SU-DHL-6 (cell line): ENCODE results near the gene FMN1.

ENCODE experiments used
- H2AFZ ChIP-seq: fragments of 200-600 bp; sonication (generic); 2 replicates; pipeline ENCODE4 v1.6.1; 2014; ENCODE audit warnings: low read depth, mild to moderate bottlenecking, moderate library complexity, mixed read lengths, antibody characterized with exemption, low read length; ENCODE audit not compliant: severe bottlenecking
- H3F3A ChIP-seq: fragments of 200-600 bp; shearing (Covaris generic); 2 replicates; pipeline ENCODE4 v1.6.0; 2016; ENCODE audit warnings: antibody characterized with exemption, mild to moderate bottlenecking; ENCODE audit not compliant: insufficient read depth
- H3K27ac ChIP-seq: fragments of 200-600 bp; sonication (generic); 2 replicates; pipeline ENCODE4 v1.5.1; 2016; ENCODE audit warnings: low read depth, mild to moderate bottlenecking, low read length, moderate library complexity, mixed read lengths
- H3K27me3 ChIP-seq: fragments of 200-600 bp; sonication (generic), shearing (Covaris generic); 2 replicates; pipeline ENCODE4 v1.6.0; 2014; ENCODE audit warnings: mild to moderate bottlenecking, low read length
- H3K36me3 ChIP-seq: fragments of 200-600 bp; sonication (generic); 2 replicates; pipeline ENCODE4 v1.6.1; 2014; ENCODE audit warnings: mild to moderate bottlenecking, low read length, mixed read lengths
- H3K4me2 ChIP-seq: fragments of 300-600, 200-600 bp; shearing (Covaris generic), sonication (generic); 2 replicates; pipeline ENCODE4 v1.6.0; 2014; ENCODE audit warnings: low read length, low read depth, mild to moderate bottlenecking; ENCODE audit not compliant: poor library complexity, severe bottlenecking
- H3K4me3 ChIP-seq: fragments of 200-600 bp; sonication (generic); 2 replicates; pipeline ENCODE4 v1.5.1; 2014; ENCODE audit warnings: antibody characterized with exemption, low read length, mild to moderate bottlenecking, mixed read lengths; ENCODE audit not compliant: insufficient read depth, poor library complexity, severe bottlenecking
- H3K79me2 ChIP-seq: fragments of 200-600 bp; sonication (generic); 2 replicates; pipeline ENCODE4 v1.6.1; 2014; ENCODE audit warnings: mild to moderate bottlenecking, low read length, moderate library complexity; ENCODE audit not compliant: insufficient read depth
- H3K9ac ChIP-seq: fragments of 200-600 bp; sonication (generic); 2 replicates; pipeline ENCODE4 v1.7.0; 2014; ENCODE audit warnings: mild to moderate bottlenecking, low read length
- H3K9me2 ChIP-seq: fragments of 200-600 bp; sonication (generic); replicated peaks from 2 replicates; pipeline ENCODE4 v1.6.1; 2014; ENCODE audit warnings: low read length; ENCODE audit not compliant: insufficient read depth
- H3K9me3 ChIP-seq: fragments of 200-600 bp; sonication (generic); 2 replicates; pipeline ENCODE4 v1.6.1; 2014; ENCODE audit warnings: low read length, mixed read lengths; ENCODE audit not compliant: insufficient read depth
- H4K20me1 ChIP-seq: fragments of 200-600 bp; sonication (generic); 2 replicates; pipeline ENCODE4 v1.6.1; 2014; ENCODE audit warnings: low read depth, mild to moderate bottlenecking, antibody characterized with exemption, low read length, moderate library complexity, mixed read lengths
- EZH2phosphoT487 ChIP-seq: fragments of 200-600 bp; sonication (generic), shearing (Covaris generic); conservative IDR thresholded peaks from 2 replicates; pipeline ENCODE4 v1.6.1; 2018; ENCODE audit warnings: mild to moderate bottlenecking, antibody characterized with exemption, low read length, moderate library complexity, mixed read lengths
- TF ChIP-seq, protein P1 (sequence below): fragments of 200-600 bp; sonication (generic); IDR thresholded peaks from one replicate; pipeline ENCODE4 v1.5.1; 2017; ENCODE audit warnings: antibody characterized with exemption, mild to moderate bottlenecking, low read length, moderate library complexity; ENCODE audit not compliant: insufficient read depth, poor library complexity, severe bottlenecking

FMN1 gene

DNA sequence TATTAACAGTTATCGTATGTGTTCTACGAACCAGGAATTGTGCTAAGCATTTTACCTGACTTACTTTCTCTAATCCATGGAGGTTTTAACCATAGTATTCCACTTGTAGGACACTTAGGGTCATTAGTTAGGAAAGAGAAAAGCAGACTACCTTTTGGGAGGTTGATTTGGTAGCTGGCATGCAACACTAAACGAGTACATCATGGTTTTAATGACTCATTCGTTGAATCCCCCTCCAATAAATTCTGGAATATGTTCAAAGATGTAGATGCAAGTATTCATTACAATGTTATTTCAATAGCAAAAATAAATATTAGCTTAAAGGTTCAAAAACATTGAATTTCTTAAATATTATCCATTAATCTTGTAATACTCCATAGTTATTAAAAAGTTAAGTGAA lies 162.5 kb downstream of the FMN1 start:
- no peaks in the 10 kb centered on the region for H3F3A ChIP-seq
- H2AFZ ChIP-seq, result no peak overlapping the region
- H3K36me3 ChIP-seq, result no peaks in the 10 kb centered on the region
- TF ChIP-seq EZH2phosphoT487, result no peak
- TF ChIP-seq, protein P1, sequence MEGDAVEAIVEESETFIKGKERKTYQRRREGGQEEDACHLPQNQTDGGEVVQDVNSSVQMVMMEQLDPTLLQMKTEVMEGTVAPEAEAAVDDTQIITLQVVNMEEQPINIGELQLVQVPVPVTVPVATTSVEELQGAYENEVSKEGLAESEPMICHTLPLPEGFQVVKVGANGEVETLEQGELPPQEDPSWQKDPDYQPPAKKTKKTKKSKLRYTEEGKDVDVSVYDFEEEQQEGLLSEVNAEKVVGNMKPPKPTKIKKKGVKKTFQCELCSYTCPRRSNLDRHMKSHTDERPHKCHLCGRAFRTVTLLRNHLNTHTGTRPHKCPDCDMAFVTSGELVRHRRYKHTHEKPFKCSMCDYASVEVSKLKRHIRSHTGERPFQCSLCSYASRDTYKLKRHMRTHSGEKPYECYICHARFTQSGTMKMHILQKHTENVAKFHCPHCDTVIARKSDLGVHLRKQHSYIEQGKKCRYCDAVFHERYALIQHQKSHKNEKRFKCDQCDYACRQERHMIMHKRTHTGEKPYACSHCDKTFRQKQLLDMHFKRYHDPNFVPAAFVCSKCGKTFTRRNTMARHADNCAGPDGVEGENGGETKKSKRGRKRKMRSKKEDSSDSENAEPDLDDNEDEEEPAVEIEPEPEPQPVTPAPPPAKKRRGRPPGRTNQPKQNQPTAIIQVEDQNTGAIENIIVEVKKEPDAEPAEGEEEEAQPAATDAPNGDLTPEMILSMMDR, result no peak
- no peak overlapping the region for H3K9ac ChIP-seq
- no peaks in the 10 kb centered on the region for H3K9me2 ChIP-seq
- H3K27me3 ChIP-seq, result no peaks in the 10 kb centered on the region
- no peak overlapping the region for H3K4me3 ChIP-seq
- no peaks in the 10 kb centered on the region for H3K79me2 ChIP-seq
- no peak overlapping the region for H3K27ac ChIP-seq
- no peak overlapping the region for H3K4me2 ChIP-seq
- H4K20me1 ChIP-seq, result no peaks in the 10 kb centered on the region
- H3K9me3 ChIP-seq, result no peaks in the 10 kb centered on the region

GRCh38 chr15:33031324-33031821 lies 163.1 kb downstream of the FMN1 start:
- H3K4me2 ChIP-seq, result no peak overlapping the region
- no peak overlapping the region for H3K4me3 ChIP-seq
- H3K9me3 ChIP-seq, result no peaks in the 10 kb centered on the region
- H3K79me2 ChIP-seq, result no peaks in the 10 kb centered on the region
- H3K9me2 ChIP-seq, result no peaks in the 10 kb centered on the region
- no peaks in the 10 kb centered on the region for H4K20me1 ChIP-seq
- H3K36me3 ChIP-seq, result no peaks in the 10 kb centered on the region
- TF ChIP-seq, protein P1, result no peak
- TF ChIP-seq EZH2phosphoT487, result no peak
- no peak overlapping the region for H3K27ac ChIP-seq
- H3K27me3 ChIP-seq, result no peaks in the 10 kb centered on the region
- H3K9ac ChIP-seq, result no peak overlapping the region
- H2AFZ ChIP-seq, result no peak overlapping the region
- H3F3A ChIP-seq, result no peaks in the 10 kb centered on the region

DNA sequence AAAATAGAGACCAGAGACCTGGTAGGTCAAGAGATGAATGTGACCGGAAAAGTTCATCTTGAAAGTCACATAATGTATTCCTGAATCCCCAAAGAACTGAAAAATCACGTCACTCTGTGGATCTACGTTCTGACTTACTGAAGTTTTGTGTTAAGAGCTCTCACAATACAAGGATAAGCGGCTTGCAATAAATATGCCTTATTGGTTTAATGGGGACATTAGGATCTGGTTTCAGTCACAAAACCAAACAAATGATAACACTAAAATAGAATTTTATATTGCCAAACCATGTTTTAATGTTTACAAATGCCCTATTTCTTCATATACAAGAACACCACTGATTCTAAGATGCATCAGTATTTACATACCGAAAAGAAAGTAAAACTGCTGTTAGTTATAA lies 164.2 kb downstream of the FMN1 start:
- Histone ChIP-seq H3K79me2 (no peaks in the 10 kb centered on the region), H2AFZ (no peak overlapping the region), H4K20me1 (no peaks in the 10 kb centered on the region), H3K9ac (no peak overlapping the region), H3K4me2 (no peak overlapping the region), H3K9me3 (no peaks in the 10 kb centered on the region), H3K4me3 (no peak overlapping the region), H3K27ac (no peak overlapping the region), H3K36me3 (no peaks in the 10 kb centered on the region), H3K27me3 (no peaks in the 10 kb centered on the region), H3F3A (no peaks in the 10 kb centered on the region), H3K9me2 (no peaks in the 10 kb centered on the region)
- TF ChIP-seq, protein P1, result no peak
- TF ChIP-seq EZH2phosphoT487, result no peak
